ENCODE measurements around the gene CCDC61.

The CCDC61 gene

DNA sequence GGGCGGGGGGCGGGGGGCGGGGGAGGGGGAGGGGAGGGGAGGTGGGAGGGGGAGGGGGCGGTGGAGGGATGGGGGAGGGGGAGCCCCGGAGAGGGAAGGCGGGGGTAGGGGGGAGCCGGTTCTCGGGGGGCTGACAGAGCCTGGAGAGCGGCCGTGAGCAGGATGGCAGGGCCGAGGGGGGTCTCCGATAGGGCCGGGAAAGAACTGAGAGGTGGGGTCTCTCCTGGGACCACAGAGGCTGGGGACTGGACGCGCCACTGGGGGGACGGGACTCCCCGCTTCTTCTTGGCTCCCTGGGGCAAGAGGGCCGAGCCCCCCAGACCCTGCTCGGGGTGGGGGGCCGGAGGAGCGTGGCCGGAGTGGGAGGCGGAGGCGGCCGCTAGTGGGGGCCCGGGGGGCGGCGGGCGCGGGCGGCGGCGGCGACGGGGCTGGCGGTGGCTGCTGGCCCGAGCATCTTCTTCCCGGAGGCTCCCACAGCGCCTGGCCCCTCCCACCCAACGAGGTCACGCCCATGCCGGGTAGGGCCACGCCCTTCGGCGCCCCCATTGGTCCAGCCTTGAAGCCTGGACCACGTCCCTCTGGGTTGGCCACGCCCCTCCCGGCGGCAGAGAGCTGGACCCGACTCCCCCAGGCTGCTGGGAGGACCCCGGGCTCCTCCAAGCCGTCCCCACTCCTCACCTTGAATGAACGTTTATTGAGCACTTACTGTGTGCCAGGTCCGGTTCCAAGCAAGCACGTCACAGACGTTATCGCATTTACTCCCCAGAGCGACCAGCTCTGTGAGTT lies 21.5 kb upstream of the CCDC61 start, which contains the start of gene NOVA2:
Gene NOVA2, minus strand, starts transcription at position 313 of the 786 bp plus-strand sequence. CDS start 514 bp downstream, outside the sequence.
- DNase-seq: peak; percentile 63

DNA sequence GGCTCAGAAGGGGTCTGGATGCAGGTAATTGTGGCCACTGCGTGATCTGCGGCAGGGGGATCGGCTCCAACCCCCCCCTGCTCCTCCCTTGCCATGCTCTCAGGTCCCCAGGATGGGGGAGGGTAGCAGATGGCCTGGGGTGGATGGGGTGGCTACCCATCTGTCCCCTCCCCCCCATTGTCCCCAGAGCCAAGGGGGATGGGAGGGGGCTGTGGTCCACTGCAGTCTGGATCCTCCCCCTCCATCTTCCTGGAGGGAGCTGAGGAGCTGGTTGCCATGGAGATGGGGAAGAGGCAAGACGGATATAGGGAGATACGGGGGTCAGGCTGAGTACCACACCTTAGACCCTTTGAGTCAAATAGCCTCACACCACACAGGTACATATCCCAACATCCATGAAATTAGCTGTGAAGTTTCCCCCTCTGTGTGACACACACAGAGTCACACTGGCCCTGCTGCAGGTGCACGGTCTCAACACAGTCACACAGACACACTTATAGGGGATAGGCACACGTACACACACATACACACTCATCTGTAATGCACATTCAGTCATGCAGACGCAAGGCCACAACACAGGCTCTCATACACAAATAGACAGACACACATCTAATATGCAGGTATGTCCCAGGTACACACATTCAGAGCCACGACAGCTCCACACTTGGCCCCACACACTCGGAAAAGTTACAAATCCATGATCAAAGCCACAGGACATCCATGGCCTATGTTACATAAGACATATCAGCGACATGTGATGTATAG lies 19.8 kb upstream of the CCDC61 start:
- peak; percentile 21 for DNase-seq

DNA sequence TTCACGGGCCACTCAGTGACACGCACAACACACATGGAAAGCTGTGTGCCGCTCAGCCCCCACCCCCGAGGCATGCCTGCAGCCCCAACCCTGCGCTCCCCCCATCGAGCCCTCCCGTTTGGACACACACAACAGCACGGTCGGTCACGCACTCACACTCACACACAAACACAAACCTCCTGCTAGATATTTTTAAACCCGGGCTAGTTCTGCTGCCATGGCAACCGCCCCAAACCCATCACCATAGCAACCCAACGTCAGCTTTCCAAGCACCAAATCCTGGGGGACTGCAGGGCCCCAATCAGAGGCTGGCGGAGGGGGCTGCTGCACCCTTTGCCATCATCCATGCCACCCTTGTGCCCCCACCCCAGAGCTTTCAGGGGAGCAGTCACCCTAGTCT lies 19.1 kb upstream of the CCDC61 start:
- DNase-seq: peak; percentile 30

DNA sequence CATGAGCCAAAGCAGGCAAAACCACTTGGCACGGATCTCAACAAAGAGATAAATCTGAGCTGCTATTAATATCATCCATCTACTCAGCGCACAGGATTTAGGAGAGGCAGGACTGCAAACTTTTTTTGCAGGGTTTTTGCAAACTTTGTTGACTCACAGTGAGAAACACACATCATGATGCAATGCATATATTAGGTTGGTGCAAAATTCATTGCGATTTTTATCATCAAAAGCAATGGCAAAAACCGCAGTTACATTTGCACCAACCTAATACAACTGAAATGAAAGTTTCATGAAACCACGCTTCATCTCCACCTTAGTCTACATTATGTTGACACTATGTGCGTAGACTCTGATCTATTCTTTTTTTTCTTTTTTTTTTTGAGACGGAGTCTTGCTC lies 17.1 kb upstream of the CCDC61 start:
- DNase-seq: no peak

DNA sequence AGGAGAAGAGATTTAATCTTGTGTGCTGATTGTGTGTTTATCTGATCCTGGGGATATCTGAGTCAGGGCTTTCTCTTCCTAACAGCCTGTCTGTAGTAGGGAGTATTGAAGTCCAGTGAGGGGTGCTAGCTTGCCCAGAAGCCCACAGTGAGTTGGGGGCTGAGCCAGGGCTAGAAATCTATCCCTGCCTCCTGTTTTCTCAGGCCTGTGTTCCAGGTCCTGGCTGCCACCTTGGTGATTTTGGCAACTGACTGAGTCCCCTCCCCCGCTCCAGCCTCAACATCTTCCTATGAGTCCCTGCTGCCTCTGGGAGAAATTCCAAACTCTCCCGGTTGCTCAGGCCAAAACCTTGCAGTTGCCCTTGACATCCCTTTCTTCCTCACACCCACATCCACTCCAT lies 13.9 kb upstream of the CCDC61 start:
- DNase-seq: no peak

DNA sequence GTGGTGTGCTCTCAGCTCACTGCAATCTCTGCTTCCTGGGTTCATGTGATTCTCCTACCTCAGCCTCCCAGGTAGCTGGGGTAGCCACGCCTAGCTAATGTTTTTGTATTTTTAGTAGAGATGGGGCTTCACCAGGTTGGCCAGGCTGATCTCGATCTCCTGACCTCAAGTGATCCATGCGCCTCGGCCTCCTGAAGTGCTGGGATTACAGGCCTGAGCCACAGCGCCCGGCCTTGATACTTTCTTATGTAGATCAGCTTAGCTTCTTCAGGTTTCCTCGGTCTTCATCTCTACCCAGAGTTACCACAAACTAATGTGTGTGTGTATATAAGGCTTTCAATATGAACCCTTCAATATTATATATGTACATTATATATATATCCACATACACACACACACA lies 9.9 kb upstream of the CCDC61 start:
- no peak for DNase-seq

DNA sequence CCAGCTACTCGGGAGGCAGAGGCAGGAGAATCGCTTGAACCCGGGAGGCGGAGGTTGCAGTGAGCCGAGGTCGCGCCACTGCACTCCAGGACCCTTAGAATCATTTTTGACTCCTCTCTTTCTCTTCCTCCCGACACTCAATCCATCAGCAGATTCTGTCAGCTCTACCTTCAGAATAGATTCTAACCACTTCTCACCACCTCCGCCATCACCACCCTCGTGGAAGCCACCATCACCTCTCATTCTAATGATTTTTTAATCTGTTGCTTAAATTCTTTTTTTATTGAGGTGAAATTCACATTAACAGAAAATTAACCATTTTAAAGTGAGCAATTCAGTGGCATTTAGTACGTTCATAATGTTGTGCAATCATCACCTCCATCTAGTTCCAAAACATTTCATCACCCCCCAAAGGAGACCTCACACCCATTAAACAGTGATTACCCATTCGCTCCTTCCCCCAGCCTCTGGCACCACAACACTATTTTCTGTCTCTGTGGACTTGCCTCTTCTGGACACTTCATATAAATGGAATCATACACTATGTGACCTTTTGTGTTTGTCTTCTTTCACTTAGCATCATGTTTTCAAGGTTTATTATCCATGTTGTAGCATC lies 5.0 kb upstream of the CCDC61 start:
- no peak for DNase-seq

DNA sequence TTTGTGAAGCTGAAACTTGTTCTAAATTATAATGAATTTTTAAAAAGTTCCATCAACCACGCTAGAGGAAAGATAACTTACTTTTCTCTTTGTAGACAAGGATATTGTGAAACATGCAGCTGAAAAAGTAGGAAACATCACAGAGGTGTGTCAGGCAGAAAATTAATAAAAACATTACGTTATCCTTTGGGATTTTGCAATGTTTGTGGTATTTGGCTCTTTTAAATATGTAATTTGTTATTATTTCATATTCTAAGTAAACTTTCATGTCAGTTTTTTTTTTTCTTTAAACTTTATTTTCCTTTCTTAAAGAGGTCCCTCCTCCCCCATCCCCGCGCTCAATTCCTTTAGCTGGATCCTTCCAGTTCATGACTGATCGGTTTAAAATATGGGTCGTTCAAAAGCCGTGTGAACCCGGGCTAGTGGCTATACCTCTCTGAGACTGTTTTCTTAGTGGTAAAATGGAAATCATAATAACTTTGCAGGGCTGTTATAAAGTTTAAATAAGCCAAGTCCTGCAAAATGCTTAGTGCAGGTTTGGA lies 740 bp upstream of the CCDC61 start:
- DNase-seq: no peak

DNA sequence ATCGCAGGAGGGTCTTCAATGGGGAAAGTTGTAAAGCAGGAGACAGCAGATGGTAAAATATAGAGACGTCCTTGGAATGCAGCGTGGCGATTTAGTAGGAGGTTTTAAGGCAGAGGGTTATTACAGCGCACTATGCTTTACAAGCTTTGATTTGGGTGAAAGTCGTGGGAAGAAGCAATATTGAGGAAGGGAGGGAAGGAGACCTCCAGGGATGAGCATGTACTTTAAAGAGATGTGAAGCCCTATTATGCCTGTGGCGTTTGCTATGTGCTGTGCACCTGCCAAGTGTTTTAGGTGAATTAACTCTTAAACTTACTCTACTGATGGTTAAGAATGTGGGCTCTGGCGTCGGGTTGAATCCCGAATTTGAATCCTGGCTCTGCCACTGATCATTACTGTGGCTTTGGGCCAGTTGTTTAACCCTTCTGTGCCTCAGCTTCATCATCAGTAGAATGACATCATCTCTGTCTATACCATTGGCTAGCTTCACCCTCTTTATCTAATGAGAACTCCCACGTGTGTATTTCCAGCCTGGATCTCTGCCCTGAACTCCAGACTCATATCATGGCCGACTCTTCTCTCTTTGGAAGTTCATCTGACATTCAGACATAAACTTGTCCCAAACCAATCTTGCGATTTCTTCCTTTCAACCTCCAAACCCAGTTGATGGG lies 583 bp downstream of the CCDC61 start:
- DNase-seq: peak; percentile 25

DNA sequence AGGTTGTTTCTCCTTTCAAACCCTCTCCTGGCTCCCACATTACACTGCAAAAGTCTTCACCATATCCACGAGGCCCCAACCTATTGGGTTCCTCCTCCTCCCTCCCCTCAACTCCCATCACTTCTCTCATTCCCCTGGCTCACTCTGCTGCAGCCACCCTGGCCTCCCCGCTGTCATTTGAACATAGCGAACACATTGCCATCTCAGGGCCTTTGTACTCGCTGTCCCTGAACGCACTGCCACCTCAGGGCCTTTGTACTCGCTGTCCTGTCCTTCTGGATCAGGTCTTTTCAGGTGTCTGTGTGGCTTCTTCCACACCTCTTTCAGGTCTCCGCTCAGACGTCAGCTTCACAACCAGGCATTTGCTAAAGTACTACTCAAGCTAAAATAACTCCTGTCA lies 1.7 kb downstream of the CCDC61 start:
- DNase-seq: no peak

DNA sequence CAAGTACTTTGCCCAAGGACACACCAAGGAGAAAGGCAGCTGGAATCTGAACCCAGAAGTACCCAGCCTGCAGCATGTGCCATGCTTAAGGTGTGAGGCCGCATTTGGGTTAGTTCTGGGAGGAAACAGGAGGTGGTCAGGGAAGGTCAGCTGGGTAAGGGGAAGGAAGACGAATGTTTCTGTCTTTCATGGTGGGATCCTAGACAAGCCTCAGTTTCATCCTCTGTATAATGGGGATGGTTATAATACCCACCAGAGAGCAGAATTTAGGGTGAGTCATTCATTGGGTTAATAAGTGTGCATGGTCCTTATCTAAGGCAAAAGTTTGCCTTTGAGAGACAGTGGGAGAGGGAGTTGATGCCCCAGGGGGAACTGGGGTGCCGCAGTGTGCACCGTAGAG lies 3.6 kb downstream of the CCDC61 start:
- no peak for DNase-seq

DNA sequence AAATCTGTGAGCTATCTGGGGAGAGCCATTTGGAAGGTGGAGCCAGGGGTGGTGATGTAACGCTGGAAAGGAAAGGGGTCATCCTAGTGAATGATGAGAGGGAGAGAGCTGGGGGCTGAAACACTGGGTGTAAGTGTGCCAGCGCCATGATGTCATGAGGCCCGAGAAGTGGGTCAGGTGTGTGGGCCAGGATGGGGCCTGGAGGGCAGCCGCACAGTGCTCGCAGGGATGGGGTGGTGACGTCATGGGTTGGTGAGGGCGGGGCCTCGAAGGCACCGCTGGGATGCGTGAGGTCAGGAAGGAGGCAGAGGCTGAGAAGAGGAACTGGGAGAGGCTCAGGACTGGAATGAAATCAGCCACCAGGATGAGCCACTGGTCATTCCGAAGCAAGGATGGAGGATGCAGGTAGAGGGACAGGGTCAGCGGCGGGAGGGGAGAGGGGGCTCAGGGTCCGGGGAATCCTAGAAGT lies 4.4 kb downstream of the CCDC61 start:
- DNase-seq: peak; percentile 73

DNA sequence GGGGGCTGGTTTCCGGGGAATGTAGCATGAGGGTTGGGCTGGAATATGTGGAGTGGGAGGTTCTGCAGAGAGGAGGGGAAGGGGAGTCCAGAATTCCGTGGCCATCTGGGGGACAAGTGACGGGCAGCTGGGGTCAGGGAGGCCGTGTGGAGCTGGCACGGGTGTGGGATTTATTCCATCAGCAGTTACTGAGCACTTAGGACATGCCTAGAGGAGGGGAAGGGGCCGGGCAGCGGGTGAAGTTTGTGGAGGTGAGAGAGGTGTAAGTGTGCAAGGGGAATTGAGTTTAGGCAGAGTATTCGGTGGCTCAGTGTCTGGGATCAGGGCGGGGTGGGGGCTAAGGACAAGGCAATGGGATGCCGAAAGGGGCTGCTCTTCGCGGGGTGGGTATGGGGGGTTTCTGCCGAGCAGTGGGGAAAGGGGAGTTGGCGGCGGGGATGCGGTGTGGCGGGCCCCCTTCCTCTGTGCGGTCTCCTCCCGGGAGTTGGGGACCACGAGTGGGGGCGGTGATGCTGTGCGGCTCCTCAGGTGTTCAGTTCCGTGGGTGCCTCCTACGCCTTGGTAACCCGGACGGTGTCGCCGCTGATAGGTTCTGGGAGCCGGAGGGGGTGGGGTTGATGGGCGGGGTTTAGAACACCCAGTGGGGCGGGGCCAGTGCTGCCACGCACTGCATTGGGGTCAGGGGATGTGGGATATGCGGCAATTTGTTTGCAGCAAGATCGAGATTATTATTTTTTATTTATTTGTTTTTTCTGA lies 5.4 kb downstream of the CCDC61 start:
- DNase-seq: peak; percentile 88

DNA sequence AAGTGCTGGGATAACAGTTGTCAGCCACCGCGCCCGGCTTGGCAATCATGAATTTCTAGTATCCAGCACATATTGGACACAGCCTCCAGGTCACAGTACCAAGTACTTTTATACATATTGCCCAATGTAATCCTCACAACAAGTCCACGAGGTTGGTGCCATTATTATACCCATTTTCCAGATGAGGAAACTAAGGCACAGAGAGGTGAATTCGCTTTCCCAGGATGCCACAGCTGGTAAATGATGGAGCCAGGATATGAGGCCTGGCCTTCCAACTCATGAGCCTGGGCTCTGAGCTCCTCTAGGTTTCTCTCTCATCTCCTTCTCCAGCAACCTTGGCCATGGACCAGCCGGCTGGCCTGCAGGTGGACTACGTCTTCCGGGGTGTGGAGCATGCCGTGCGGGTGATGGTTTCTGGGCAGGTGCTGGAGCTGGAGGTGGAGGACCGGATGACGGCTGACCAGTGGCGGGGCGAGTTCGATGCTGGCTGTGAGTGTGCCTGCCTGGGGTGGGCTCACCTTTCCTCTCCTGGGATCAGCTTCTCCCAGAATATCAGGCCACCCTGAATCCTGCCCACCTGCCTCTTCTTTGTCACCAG lies 7.5 kb downstream of the CCDC61 start:
- DNase-seq: no peak

DNA sequence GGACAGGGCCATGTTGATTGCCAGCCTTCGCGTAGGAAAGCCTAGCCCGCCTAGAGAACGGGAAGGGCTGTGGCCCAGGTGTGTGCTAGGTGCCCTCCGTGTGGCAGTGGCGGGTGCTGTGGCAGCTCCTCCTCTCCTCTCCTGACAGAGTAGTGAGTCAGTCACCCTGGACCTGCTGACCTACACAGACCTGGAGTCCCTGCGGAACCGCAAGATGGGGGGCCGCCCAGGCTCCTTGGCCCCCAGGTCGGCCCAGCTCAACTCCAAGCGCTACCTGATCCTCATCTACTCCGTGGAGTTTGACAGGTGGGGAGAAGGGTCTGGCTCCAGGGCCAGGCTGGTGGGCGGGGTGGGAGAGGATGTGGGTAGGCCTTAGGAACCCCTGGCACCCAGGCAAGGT lies 11.1 kb downstream of the CCDC61 start:
- no peak for DNase-seq

DNA sequence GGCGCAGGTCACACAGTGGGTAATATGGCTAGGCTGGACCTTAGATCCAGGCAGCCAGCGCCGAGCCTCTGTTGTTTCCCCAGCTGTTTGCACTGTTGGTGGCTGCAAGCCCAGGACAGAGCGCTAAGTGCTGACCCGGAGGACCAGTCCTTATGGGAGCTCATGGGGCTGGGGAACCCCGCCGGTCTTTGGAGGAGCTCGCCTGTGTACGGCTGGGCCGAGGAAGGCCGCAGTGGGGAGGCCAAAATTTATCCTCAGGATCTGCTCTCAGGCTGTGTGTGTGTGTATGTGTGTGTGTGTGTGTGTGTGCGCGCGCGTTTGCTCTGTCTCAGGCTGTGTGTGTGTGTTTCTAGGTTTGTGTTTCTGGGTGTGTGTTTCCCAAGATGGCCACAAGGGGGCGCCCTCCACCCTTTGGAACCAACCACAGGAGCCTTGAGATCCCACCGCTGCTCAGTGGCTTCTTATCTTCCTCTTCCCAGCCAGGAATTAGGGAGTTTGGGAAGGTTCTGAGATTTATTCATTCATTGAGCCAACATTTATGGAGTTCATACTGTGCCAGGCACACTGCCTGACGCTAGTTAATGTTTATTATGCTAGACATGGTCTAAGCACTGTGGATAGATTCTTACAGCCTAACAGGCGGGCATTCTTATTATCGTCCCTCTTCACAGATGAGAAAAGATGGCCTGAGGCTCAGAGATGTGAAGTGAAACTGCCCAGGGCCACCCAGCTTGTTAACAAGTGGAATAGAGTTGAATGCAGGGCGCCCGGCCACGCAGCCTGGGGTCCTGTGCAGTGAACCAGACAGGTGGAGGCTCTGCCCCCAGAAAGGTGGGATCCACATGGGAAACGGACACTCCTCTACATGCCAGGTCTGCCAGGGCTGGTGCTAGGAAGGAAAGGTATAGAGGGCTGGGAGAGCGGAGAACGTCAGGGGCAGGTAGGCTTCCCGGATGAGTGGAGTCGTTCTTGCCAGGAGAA lies 14.6 kb downstream of the CCDC61 start:
- DNase-seq: peak; percentile 72

DNA sequence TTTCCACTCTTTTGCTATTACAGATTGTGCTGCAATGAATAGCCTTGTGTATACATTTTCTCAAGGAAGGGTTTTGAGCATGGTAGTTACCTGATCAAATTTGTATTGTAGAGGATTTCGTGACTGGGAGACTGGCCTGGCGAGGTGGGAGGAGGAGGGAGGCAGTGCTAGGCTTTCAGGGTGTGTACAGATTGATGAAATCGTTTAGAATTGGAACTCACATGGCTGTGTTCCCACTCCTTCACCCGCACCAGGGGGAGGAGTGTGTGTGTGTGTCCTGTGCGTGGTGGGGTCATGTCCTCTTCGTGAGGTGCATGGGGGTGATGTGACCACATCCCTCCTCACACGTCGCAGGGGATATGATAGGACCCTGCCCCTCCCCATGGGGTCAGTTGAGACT lies 19.3 kb downstream of the CCDC61 start:
- DNase-seq: peak; percentile 49

DNA sequence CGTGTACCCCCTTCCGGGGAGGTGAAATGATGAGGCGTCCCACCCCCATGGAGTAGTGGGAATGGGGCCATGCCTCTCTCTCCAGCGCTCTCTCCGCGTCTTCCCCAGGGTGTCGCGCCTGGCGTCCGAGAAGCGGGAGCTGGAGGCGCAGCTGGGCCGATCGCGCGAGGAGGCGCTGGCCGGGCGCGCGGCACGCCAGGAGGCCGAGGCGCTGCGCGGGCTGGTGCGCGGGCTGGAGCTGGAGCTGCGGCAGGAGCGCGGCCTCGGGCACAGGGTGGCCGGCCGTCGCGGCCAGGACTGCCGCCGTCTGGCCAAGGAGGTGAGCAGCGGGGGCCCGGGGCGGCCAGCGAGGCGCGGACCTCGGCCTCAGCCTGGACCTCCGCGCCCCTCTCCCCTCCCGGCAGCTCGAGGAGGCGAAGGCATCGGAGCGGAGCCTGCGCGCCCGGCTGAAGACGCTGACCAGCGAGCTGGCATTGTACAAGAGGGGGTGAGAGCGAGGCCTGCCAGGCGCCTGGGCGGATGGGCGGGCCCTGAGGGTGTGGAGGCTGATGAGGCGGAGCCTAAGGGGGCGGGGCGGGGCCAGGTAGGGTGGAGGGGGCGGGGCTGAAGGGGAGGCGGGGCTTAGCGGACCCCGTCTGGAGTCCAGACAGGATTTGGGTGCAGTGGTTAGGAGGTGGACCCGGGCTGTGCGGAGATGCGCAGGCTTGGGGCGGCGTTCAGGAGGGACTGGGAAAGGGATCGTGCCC lies 19.8 kb downstream of the CCDC61 start:
- DNase-seq: peak; percentile 94

DNA sequence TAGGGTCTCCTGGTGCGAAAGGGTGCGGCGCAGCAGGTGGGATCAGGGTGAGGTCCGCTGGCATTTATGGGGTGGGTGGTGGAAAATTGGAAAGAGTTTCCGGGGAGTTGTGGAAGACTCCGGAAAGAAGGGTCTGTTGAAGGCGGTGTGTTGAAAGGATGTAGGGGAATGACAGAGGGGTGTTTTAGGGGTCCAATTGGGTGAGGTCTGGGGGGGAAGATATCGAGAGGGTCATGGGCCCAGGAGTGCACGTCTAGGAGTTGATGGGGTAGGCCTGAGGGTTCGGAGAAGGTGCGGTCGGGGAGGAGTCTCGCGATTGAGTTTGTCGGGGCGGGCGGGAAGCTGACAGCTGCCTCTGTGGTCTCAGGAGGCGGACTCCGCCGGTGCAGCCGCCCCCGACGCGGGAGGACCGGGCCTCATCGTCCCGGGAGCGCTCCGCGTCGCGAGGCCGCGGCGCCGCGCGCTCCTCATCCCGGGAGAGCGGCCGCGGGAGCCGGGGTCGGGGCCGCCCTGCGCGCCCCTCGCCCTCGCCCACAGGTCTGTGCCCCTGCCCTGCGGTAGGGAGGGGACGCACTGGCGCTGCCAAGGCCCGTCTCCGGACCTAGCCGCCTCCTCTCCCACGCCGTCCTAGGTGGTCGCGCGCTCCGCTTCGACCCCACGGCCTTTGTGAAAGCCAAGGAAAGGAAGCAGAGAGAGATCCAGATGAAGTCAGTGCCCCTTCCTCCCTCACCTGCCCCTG lies 20.6 kb downstream of the CCDC61 start:
- DNase-seq: peak; percentile 54
